HG03196 (cell line): Measurements from ENCODE around the gene PHACTR3.

Source experiments
- ATAC-seq: cut with Tn5 transposase; IDR thresholded peaks from one replicate; pipeline ENCODE4 v1.9.1; 2021; ENCODE audit not compliant: unreplicated experiment

The PHACTR3 gene

DNA sequence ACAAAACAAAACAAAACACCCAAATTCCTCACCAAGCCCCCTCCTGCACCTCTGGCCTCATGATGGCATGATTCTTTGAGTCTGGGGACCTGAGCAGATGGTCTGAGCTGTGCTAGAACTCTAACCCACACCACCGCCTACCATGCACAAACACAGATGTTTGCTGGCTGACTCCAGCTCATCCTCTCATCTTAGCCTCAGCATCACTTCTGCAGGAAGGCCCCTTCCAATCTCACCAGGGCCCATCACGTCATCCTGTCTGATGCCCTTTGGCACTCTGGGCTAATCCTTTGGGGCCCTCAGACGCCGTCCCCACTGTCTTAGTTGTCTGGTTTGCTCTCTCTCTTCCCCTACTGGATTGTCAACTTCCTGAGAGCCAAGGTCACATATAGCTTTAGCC is 85.8 kb downstream of the PHACTR3 start:
- no peak for ATAC-seq

DNA sequence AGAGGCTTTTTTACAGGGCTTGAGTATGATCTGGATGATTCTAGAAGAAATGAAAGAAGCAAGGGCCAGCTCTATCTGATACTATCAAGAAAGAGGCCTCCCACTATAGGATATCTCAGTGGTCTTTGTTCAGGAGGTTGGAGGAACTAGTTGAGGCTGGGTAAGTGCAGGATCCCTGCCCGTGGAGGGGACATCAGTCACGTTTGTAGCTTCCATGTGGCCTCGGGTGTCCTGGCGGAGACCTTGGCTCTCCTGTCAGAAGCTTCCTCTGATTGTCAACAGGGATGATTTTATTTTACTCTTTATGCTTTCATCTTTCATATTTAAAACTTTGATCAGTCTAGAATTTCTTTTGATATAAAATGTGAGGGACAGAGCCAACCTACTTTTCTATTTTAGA is 86.6 kb downstream of the PHACTR3 start:
- no peak for ATAC-seq

DNA sequence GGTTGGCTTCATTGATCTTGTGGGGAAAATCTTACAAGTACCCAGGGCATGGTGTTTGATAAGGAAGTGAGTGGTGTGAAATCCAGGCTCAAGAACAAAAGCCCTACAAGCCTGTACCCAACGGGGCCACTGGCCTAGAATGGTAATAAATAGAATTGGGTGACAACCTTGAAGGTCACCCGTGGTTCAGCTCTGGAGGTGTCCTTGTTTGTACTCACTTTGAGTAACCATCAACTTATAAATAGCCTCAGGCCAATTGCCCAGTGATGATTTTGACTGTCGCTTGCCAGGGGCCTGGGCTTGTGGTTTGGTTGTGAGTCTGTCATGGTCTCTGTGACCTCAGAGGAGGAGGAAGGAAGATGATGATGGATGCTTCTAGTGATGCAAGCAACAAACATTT is 87.8 kb downstream of the PHACTR3 start:
- no peak for ATAC-seq

DNA sequence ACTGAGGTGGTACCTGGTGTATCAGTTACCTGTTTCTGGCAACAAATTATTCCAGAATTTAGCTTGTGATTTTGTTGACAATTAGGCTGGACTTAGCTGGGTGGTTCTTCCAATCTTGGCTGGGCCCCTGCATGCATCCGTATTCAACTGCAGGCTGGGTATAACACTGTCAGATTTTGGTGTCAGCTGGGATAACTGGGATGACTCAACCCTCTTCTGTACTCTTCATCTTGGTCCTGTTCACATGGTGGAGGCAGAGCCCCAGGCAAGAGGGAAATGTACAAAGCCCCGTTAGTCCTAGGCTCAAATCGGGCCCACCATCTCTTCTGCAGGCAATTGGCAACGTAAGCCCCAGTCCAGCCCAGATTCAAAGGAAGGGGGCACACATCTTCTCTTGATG is 89.2 kb downstream of the PHACTR3 start:
- ATAC-seq, result no peak

DNA sequence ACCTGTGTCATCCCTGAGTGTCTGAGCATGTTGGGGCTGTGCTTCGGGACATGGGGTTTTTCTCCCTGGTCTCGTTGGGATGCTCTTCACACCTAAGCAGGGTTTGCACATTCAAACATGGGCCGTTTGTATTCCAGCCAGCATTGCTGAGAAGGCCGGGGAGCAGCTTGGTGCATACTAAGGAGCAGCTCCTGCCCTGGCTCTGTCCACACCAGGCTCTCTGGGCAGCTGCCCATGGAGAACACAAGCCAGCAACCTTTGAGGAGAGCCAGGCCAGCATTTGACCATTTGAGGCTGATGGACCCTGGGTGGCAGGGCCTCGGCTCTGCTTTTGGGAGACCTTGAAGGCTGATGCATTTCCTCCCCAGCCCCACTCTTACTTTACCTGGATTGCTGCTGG is 92.1 kb downstream of the PHACTR3 start:
- ATAC-seq, result no peak

DNA sequence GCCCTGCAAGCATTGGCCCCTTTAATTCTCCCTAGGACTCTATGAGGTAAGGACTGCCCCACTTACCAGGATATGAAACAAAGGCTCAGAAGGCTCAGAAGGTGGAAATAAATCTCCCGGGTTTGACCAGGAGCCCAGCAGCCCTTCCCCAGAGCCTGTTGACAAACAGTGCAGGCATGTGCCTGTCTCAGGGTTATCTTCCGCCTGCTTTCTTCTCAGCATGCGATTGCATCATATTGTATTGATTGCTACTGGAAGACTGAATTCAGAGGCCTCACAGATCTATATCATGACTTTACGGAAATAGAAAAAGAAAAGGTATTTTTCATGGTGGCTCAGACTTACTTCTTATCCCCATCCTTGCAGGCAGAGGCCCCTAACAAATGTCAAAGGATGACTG is 92.7 kb downstream of the PHACTR3 start:
- ATAC-seq, result no peak

DNA sequence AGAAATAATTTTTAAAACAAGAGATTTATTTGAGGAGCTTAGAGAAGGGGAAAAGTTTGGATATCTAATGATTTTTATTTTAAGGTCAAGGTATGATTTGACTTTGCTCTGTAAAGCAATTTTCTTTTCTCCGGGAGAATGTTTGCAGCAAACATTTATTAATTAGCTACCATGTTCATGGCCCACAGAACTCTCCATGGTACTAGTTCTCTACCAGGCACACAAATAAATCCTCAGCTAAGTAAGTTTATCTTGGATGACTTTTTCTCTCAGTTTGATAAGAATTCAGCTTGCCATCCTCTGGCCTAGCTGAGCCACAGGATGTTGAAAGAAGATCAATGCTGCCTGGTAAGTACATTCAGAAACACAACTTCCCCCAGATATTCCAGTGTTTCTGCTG is 94.3 kb downstream of the PHACTR3 start:
- no peak for ATAC-seq

DNA sequence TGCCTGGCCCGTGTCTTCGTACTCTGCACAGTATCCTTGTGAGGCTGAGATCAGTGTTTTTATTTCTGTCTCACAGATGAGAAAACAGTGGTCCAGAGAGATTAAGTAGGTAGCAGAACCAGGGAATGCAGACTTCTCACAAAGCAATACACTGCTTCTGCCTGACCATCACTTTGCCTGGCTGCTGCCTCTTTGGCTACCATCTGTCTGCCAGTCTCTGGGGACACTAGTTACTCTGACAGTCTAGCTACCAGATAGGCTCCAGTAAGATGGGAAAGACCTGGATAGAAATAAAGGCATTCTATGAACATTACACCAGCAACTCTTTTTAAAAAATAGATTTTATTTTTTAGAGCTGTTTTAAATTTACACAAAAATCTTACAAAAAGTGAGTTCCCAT is 96.9 kb downstream of the PHACTR3 start:
- no peak for ATAC-seq

DNA sequence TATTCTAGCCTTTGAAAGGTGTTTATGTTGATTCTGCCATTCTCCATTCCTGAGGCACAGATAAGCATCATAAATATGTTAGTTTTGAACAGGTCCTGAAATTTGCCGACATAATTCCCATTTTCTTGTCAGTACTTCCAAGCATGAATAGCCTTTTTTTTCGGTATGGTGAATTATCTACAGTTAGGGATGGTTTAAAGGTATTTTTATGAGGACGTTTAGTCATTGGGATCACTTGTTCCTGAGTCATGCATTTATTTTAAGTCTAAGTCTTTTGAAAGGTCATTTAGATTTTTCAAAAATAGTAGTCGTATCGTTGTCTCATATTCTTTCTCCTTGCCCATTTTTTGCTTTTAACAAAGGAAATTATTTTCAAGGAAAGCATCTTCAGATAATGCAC is 98.7 kb downstream of the PHACTR3 start:
- no peak for ATAC-seq

DNA sequence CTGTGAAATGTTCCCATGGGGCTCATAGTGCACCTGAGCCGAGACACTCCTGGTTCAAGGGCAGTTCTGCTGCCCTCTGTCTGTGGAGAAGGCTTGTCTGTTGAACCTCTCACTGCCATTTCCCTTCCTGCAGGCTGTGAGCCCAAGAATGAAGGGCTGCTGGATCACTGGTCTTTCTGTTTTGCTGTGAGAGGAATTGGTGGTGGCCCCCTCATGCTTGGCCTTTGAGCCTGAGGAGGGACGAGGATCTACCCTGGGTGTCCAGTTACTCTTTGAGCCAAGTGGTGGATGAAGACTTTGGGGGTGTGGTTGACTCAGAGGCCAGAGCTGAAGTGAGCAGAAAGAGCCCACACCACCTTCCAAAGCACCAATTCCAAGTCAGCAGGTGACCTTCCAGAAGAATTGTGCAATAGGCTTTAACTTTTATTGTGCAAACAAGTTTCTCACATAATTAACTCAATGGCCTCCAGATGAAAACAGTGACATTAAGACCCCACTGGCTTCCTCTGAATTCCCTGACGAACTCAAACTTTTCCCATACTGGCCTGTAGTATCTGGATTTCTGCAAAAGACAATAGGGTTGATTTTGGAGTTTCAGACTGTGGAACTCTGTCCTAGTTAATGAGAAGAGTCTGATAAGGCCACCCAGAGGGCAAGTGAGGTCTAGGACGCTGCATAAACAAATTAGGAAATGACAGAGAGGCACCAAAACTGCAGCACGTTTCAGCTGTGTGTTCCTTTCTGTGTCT is 101.5 kb downstream of the PHACTR3 start:
- no peak for ATAC-seq

DNA sequence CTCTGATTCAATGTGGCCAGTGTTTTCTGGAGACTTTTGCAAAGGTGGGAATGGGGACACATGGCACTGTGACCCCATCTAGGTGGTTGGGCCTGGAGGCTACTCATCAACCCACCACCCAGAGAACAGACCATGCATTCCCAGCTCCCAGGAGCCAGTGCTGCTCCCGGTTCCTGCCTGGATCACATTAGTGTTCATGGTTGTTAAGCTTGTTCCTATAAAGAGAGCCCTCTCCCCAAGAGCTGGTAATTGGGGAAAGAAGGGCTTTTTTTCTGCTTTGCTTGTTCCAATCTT is 102.0 kb downstream of the PHACTR3 start:
- ATAC-seq, result no peak

DNA sequence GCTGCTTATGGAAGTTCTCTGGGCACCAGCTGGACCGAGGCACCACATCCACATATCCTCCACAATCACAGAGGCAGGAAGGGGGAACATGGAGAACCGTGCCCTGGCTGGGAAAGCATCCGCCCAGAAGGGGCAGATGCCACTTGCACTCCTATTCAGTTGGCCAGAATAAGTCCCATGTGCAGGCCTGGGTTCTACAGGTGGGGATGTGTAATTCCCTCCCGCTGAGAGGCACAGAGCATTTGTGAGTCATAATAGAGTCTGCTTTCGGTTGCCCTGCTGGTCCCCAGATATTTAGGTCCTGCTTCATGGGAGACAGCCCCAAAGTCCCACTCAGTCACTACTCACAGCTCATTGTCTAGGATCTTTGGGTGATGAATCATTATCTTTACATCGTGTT is 104.0 kb downstream of the PHACTR3 start:
- ATAC-seq, result no peak

DNA sequence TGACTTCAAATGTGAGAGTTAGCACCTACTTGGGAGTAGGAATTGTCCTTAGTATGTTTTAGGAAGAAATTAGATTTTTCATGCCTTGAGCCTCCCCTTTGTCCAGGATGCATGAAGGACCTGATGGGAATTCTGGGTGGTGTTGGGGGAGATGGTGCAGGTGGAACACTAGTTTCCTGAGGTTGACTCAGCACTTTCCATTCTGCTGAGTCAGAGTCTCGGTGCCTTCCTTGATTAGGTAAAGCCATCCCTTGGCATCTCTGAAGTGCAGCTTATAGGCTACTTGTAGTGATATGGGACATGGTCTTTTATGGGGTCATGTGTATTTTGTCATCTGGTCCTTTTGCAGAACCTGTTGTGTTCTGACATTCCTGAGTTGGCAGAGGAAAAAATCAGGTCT is 105.3 kb downstream of the PHACTR3 start:
- no peak for ATAC-seq

DNA sequence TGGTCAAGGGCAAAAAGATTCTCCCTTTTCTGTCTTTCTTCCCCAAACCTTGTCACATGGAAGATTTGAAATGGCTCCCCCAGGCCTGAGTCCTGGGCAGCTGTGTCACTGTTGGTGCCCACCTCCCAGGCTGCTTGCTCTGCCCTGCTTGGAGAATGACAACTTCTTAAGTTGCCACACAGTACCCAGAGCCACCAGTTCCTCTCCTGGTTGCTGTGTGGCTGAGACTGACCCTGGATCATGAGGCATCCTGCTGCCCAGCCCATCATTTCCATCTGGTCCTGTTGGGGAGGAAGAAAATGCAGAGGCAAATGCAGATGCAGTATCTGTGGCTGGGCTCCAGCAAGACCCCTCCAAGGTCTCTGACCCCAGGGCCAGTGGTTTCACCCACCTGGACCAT is 113.7 kb downstream of the PHACTR3 start:
- ATAC-seq, result no peak

DNA sequence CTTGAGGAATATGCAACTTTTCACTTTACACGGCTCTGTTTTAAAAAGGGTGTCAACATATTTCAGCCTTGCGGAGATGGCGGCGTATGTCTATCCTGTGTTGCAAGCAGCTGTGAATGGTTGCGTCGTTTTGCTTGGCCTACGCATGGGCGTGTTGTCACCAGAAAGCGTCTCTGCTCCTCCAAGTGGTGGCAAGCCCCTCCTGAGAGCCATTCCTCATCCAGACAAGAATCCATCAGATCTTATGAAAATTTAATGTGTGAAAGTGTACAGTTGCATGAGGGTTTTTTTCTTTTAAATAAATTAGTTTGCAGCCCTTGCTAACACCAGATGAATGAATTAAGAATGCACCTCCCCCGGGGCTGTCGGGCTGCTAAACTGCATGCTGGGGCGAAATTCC is 114.4 kb downstream of the PHACTR3 start:
- ATAC-seq, result no peak

DNA sequence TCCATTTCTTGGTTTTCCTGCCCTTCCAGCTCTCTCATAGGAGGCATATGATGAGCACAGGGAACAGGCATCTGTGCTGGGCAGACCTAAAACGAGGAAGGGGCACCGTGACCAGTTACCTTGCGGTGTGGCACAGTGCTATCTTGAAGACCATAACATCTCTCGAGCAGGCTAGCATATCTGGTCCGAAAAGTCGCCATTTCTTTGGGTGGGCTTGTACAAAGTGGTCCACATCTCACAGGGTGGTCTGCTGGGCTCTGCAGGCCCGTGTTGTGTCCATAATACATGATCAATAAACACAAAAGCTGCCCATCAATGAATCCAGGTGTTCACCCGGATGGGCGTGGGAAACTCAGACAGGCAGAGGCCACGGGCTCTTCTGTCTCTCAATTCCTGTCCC is 115.7 kb downstream of the PHACTR3 start:
- ATAC-seq, result no peak

DNA sequence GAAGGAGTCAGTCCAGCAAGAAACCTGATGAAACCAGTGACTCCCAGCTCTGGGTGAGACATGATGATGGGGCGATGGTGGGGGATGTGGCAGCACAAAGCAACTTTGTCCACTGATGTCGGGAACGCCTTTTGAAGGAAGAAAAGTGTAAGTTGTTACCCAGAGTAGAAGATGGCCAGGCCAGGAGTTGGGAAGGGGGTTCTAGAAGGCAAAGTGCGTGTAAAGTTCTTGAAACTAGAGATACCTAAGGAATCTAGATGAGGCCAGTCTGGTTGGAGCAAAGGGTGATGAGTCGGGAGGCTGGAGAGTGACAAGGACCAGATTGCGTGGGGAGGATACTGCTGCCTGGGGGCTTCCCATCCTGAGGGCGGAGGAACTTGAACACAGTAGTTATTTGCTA is 117.0 kb downstream of the PHACTR3 start:
- ATAC-seq, result no peak

DNA sequence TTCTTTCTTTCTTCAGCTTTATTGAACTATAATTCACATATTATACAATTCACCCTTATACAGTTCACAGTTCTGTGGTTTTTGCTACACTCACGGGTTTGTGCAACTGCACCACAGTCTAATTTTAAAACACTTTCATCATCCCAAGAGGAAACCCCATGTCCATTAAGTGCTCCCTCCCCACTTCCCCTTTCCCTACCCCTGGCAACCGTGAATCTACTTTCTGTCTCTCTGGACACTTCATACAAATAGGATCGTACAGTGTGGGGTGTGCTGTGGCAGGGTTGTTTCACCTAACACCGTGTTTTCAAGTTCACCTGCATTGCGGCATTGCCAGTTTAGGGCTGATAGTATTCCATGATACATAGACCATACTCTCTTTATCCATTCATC is 118.8 kb downstream of the PHACTR3 start:
- no peak for ATAC-seq

DNA sequence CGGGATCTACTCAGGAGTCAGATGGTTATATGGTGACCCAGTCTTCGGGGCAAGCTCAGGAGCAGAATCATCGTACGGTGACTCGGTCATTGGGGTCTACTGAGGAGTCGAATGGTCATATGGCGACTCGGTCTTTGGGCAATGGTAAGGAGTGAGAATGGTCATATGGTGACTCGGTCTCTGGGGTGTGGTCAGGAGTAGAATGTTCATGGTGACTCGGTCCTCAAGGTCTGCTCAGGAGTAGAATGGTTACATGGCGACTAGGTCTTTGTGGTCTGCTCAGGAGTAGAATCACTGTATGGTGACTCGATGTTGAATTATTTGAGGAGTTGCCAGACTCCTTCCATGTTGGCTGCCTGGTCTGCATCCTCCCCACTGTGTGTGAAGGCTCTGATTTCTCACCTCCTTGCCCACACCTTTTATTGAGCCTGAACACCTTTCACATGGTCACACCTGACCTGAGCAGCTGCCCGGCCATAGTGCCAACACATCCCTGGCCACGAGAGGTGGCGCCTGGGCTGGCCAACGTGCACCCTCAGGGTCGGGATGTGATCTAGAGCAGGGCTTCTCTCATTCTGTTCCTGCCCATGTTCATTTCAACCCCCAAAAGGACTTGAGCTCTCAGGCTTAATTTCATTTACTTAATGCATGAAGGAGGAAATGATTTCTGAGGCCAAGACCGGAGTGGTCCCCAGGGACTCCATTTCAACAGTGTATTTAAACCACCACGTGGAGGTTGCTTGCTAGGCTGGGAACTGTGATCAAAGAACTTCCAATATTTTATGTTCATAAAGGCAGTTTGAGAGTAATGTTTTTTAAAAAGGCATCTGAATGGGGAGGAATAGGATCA is 119.5 kb downstream of the PHACTR3 start:
- ATAC-seq, result no peak

DNA sequence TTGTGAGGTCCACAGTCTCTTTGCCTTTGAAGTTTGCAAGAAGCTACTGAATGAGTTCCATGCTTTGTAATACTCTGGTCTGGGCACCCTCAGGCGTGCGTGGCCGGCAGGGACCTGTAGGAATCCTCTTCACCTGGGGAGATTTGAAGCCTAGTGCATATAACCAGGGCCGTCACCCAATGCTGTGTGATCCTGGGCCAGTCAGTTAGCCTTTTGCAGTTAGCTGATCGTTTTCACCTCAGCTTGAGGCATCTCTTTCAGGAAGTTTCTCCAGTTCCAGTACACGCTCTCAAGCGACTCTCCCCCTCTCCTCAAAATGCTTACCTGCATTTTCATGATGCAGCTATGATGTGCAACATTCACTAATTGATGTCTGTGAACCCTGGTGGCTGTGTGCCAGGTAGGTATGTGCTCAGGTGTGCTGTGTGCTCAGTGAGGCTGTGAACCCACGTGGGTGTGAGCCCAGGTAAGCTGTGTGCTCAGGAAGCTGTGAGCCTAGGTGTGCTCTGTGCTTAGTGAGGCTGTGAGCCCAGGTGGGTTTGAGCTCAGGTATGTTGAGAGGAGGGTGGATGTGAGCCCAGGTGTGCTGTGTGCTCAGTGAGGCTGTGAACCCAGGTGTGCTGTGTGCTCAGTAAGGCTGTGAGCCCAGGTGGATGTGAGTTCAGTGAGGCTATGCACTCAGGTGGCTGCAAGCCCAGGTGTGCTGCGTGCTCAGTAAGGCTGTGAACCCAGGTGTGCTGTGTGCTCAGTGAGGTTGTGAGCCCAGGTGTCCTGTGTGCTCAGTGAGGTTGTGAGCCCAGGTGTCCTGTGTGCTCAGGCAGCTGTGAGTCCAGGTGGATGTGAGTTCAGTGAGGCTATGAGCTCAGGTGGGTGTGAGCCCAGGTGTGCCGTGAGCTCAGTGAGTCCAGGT is 120.4 kb downstream of the PHACTR3 start:
- ATAC-seq, result no peak

DNA sequence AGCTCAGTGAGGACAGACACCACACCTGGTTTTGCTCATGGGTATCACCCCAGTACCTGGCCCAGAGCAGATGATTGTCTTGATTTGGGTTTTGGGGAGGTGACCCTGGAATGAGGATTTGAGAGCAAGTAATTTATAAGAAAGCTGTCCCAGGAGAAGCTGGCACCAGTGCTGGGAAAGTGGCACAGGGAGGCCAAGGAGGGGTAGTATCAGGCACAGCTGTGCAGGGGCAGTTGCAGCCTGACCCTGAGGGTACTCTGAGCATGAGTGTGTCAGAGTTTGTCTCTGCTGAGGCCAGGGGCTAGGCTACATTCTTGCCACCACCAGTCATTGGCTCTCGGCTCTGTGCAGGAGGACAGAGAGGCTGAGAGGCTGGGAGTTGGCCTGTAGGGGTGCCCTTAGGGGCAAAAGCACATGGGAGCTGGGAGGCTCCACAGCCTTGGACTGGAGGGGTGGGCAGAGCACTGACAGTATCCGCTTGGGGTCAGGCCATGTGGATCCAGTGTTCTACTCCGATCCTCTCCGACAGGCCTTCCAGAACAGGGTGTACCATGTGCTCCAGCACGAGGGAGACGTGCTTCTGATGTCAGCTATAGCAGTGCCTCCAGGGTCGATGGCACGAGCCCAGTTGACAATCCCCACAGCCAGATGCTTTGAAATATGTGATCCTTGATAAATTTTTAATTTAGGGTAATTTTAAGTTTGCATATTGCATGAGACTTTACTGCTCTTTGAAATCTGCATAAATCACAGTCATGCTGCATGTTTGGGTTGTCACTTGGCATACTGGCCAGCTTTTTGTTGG is 121.3 kb downstream of the PHACTR3 start:
- ATAC-seq, result no peak
